Loucy (cell line): ENCODE results near the gene LRP2BP.

Experiments
- H2AFZ ChIP-seq: fragments of 200-600 bp; sonication (generic); 2 replicates; pipeline ENCODE4 v1.6.0; 2016; ENCODE audit warnings: antibody characterized with exemption, mild to moderate bottlenecking, low read length, moderate library complexity
- H3F3A ChIP-seq: fragments of 200-600 bp; 2 replicates; pipeline ENCODE4 v1.6.0; 2016; ENCODE audit warnings: antibody characterized with exemption, low read depth, mild to moderate bottlenecking
- H3K27me3 ChIP-seq: fragments of 200-600 bp; sonication (generic); 2 replicates; pipeline ENCODE4 v1.6.1; 2014; ENCODE audit warnings: low read length, mild to moderate bottlenecking; ENCODE audit not compliant: insufficient read depth, poor library complexity, severe bottlenecking
- H3K36me3 ChIP-seq: fragments of 200-600 bp; sonication (generic); 2 replicates; pipeline ENCODE4 v1.6.1; 2016; ENCODE audit warnings: low read length; ENCODE audit not compliant: insufficient read depth
- H3K4me1 ChIP-seq: fragments of 200-600 bp; sonication (generic); 2 replicates; pipeline ENCODE4 v1.5.1; 2014; ENCODE audit warnings: low read length, mild to moderate bottlenecking; ENCODE audit not compliant: insufficient read depth, poor library complexity, severe bottlenecking
- H3K4me2 ChIP-seq: fragments of 200-600 bp; sonication (generic); 2 replicates; pipeline ENCODE4 v1.6.0; 2014; ENCODE audit warnings: antibody characterized with exemption, low read length, low read depth, mild to moderate bottlenecking; ENCODE audit not compliant: poor library complexity, severe bottlenecking
- H3K4me3 ChIP-seq: fragments of 200-600 bp; sonication (generic); 2 replicates; pipeline ENCODE4 v1.5.1; 2014; ENCODE audit warnings: low read length, mild to moderate bottlenecking, mixed read lengths; ENCODE audit not compliant: poor library complexity, severe bottlenecking
- H3K79me2 ChIP-seq: fragments of 200-600 bp; sonication (generic); 2 replicates; pipeline ENCODE4 v1.6.1; 2014; ENCODE audit warnings: low read length; ENCODE audit not compliant: insufficient read depth
- H3K9ac ChIP-seq: fragments of 200-600 bp; sonication (generic); 2 replicates; pipeline ENCODE4 v1.6.0; 2014; ENCODE audit warnings: mild to moderate bottlenecking, low read depth, low read length, moderate library complexity; ENCODE audit not compliant: poor library complexity, severe bottlenecking
- H3K9me2 ChIP-seq: fragments of 200-600 bp; sonication (generic); replicated peaks from 2 replicates; pipeline ENCODE4 v1.6.1; 2016; ENCODE audit warnings: low read depth, low read length, mixed read lengths
- H3K9me3 ChIP-seq: fragments of 200-600 bp; sonication (generic); 2 replicates; pipeline ENCODE4 v1.6.1; 2014; ENCODE audit warnings: mild to moderate bottlenecking, antibody characterized with exemption, low read length, low read depth; ENCODE audit not compliant: insufficient read depth
- H4K20me1 ChIP-seq: fragments of 200-600 bp; sonication (generic); 2 replicates; pipeline ENCODE4 v1.6.0; 2014; ENCODE audit warnings: antibody characterized with exemption, low read length, mild to moderate bottlenecking; ENCODE audit not compliant: insufficient read depth, poor library complexity, severe bottlenecking
- CTCF ChIP-seq: fragments of 200-600 bp; sonication (generic); conservative IDR thresholded peaks from 2 replicates; pipeline ENCODE4 v1.5.1; 2014; ENCODE audit warnings: mild to moderate bottlenecking, antibody characterized with exemption, low read length
- EZH2phosphoT487 ChIP-seq: fragments of 200-600 bp; IDR thresholded peaks from 2 replicates; pipeline ENCODE4 v1.6.1; 2018; ENCODE audit warnings: antibody characterized with exemption, mild to moderate bottlenecking, moderate library complexity, borderline replicate concordance

LRP2BP gene

DNA sequence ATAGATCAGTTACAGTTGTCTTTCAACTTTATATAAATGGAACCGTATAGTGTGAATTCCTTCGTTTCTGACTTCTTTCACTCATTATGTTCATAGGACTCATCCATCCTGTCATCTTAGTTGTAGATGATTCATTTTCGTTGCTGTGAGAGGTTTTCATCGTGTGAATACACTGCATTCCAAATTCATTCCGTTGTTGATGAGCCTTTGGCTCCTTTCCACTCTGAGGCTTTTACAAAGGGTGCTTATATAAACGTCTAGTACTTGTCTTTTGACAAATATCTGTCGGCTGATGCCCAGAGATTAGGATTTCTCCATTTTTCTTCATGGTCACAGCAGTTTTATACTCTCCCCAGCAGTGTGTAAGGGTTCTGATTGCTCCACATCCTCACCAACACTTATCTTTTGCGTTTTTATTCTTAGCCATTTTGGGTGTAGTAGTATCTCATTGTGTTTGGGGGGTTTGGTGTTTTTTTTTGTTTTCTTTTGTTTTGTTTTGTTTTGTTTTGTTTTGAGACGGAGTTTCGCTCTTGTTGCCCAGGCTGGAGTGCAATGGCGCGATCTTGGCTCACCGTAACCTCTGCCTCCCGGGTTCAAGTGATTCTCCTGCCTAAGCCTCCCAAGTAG lies 48.6 kb downstream of the LRP2BP start:
- Histone ChIP-seq H3K9me3 (no peaks in the 10 kb centered on the region), H3K36me3 (no peaks in the 10 kb centered on the region), H3F3A (no peaks in the 10 kb centered on the region), H3K4me1 (peaks cover 7% of the 10 kb centered on the region), H3K27me3 (no peaks in the 10 kb centered on the region), H3K9me2 (no peaks in the 10 kb centered on the region), H3K9ac (no peak overlapping the region), H2AFZ (no peak overlapping the region), H3K4me3 (no peak overlapping the region), H4K20me1 (no peaks in the 10 kb centered on the region), H3K79me2 (no peaks in the 10 kb centered on the region), H3K4me2 (no peak overlapping the region)
- TF ChIP-seq EZH2phosphoT487 (no peak), CTCF (no peak)

GRCh38 chr4:185344743-185345538 lies 50.8 kb downstream of the LRP2BP start:
- H3K4me1 ChIP-seq: peaks cover 7% of the 10 kb centered on the region
- H3F3A ChIP-seq: no peaks in the 10 kb centered on the region
- H2AFZ ChIP-seq: peak overlapping the region; percentile 46
- H3K4me3 ChIP-seq: no peak overlapping the region
- no peaks in the 10 kb centered on the region for H3K79me2 ChIP-seq
- TF ChIP-seq CTCF: 0 out of 2 replicates have a peak, but pooled peaks have one; percentile 11
- TF ChIP-seq EZH2phosphoT487: no peak
- no peaks in the 10 kb centered on the region for H3K27me3 ChIP-seq
- no peak overlapping the region for H3K9ac ChIP-seq
- H3K9me2 ChIP-seq: no peaks in the 10 kb centered on the region
- no peak overlapping the region for H3K4me2 ChIP-seq
- H4K20me1 ChIP-seq: no peaks in the 10 kb centered on the region
- H3K9me3 ChIP-seq: no peaks in the 10 kb centered on the region
- H3K36me3 ChIP-seq: no peaks in the 10 kb centered on the region

DNA sequence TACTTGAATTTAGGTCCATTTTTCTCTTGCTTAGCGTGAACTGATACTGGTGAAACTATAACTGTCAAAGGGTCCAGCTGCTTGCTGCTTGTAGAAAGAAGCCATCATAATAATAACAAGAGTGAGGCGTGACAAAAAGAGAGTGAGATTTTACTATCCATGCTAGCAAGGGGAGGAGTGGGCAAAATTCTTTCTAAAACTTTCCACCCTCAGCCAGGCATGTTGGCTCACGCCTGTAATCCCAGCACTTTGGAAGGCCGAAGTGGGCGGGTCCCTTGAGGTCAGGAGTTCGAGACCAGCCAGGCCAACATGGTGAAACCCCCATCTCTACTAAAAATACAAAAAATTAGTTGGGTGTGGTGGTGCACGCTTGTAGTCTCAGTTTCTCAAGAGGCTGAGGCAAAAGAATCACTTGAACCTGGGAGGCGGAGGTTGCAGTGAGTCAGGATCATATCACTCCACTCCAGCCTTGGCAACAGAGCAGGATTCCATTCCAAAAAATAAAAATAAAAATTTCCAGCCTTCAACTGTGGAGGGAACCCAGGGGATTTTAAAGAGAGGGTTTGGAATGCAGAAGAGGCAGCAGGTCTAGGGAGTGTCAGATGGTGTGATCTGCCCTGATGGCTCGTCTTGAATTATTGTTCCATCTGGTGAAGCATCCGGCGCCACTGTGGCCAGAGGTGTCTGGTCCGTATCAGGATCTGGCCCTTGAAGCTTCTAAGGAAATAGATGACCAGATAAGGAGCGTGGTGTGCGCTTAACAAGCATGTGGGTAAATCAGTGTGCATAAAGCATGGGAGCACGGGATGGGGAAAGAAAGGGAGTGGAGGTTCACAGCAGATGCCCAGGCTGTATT lies 51.8 kb downstream of the LRP2BP start:
- H3K36me3 ChIP-seq: no peaks in the 10 kb centered on the region
- H2AFZ ChIP-seq: no peak overlapping the region
- no peak overlapping the region for H3K9ac ChIP-seq

More for the DNA sequence above, 51.8 kb downstream of the LRP2BP start:
- H3F3A ChIP-seq: no peaks in the 10 kb centered on the region
- no peaks in the 10 kb centered on the region for H4K20me1 ChIP-seq
- H3K9me2 ChIP-seq: no peaks in the 10 kb centered on the region
- H3K4me2 ChIP-seq: no peak overlapping the region
- no peaks in the 10 kb centered on the region for H3K27me3 ChIP-seq
- TF ChIP-seq EZH2phosphoT487 (no peak), CTCF (no peak)
- H3K4me1 ChIP-seq: peaks cover 7% of the 10 kb centered on the region
- no peaks in the 10 kb centered on the region for H3K9me3 ChIP-seq
- H3K79me2 ChIP-seq: no peaks in the 10 kb centered on the region
- H3K4me3 ChIP-seq: no peak overlapping the region
